ENCODE measurements around the gene STK31.

DNA sequence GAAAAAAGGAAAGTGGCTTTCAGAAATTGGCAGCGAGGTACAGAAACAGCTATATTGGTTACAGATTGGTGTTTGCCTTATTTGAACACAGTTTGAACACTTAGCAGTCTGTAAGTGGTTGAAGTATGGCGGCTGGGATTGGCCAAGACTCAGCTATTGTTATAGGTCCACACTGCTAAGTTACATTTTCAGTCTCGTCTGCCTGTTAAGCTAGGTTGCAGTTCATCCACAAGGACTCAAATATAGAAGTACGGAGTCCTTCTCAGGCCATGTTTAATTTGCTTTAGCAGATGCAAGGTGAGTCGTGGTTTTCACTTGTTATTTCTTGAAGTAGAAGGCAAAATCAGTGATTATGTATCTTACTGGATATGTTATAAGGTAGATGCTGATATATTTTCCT is 73.1 kb downstream of the STK31 start:
- TF ChIP-seq, protein P1, sequence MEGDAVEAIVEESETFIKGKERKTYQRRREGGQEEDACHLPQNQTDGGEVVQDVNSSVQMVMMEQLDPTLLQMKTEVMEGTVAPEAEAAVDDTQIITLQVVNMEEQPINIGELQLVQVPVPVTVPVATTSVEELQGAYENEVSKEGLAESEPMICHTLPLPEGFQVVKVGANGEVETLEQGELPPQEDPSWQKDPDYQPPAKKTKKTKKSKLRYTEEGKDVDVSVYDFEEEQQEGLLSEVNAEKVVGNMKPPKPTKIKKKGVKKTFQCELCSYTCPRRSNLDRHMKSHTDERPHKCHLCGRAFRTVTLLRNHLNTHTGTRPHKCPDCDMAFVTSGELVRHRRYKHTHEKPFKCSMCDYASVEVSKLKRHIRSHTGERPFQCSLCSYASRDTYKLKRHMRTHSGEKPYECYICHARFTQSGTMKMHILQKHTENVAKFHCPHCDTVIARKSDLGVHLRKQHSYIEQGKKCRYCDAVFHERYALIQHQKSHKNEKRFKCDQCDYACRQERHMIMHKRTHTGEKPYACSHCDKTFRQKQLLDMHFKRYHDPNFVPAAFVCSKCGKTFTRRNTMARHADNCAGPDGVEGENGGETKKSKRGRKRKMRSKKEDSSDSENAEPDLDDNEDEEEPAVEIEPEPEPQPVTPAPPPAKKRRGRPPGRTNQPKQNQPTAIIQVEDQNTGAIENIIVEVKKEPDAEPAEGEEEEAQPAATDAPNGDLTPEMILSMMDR (IDR thresholded peaks at IDR 0.05) = no peak
- no peak for TF ChIP-seq POLR2A (IDR thresholded peaks at IDR 0.05)

Measured in lower leg skin (tissue), 3 donors.